ENCODE measurements around the gene FHAD1.

FHAD1 gene

GRCh38 chr1:15435239-15436077 lies 188.4 kb downstream of the FHAD1 start:
- Histone ChIP-seq H3K9ac (no peak overlapping the region), H3K4me3 (ENCODE audit: low read depth, low read length) (no peak overlapping the region), H3K27me3 (ENCODE audit: control insufficient read depth, insufficient read depth, low read length) (no peaks in the 10 kb centered on the region), H3K27ac (no peak overlapping the region), H3K4me1 (no peaks in the 10 kb centered on the region), H2AFZ (no peak overlapping the region), H3K9me3 (ENCODE audit: control insufficient read depth, low read length) (no peaks in the 10 kb centered on the region), H3K79me2 (no peaks in the 10 kb centered on the region), H3K4me2 (ENCODE audit: low read length) (no peak overlapping the region), H3K36me3 (ENCODE audit: control insufficient read depth, insufficient read depth, low read length) (no peaks in the 10 kb centered on the region)
- TF ChIP-seq CTCF (IDR thresholded peaks at IDR 0.05) = no peak

- TF ChIP-seq CTCF (IDR thresholded peaks at IDR 0.05) = no peak
- H3K9ac ChIP-seq = no peak overlapping the region
Observed at GRCh38 chr1:15436881-15437442, 189.9 kb downstream of the FHAD1 start.

GRCh38 chr1:15439325-15439724 lies 192.3 kb downstream of the FHAD1 start:
- TF ChIP-seq CTCF (IDR thresholded peaks at IDR 0.05) = no peak
- Histone ChIP-seq H3K4me2 (ENCODE audit: low read length) (no peak overlapping the region), H3K9me3 (ENCODE audit: control insufficient read depth, low read length) (no peaks in the 10 kb centered on the region), H3K79me2 (no peaks in the 10 kb centered on the region), H3K36me3 (ENCODE audit: control insufficient read depth, insufficient read depth, low read length) (no peaks in the 10 kb centered on the region), H3K27me3 (ENCODE audit: control insufficient read depth, insufficient read depth, low read length) (no peaks in the 10 kb centered on the region), H3K9ac (no peak overlapping the region), H3K4me1 (no peaks in the 10 kb centered on the region), H3K4me3 (ENCODE audit: low read depth, low read length) (no peak overlapping the region), H2AFZ (no peak overlapping the region), H3K27ac (no peak overlapping the region)

More at GRCh38 chr1:15436881-15437442, 189.9 kb downstream of the FHAD1 start:
- no peaks in the 10 kb centered on the region for H3K9me3 ChIP-seq (ENCODE audit: control insufficient read depth, low read length)
- H3K4me2 ChIP-seq (ENCODE audit: low read length) = no peak overlapping the region
- H2AFZ ChIP-seq = no peak overlapping the region
- no peak overlapping the region for H3K4me3 ChIP-seq (ENCODE audit: low read depth, low read length)
- no peak overlapping the region for H3K27ac ChIP-seq
- H3K4me1 ChIP-seq = no peaks in the 10 kb centered on the region
- no peaks in the 10 kb centered on the region for H3K36me3 ChIP-seq (ENCODE audit: control insufficient read depth, insufficient read depth, low read length)
- no peaks in the 10 kb centered on the region for H3K27me3 ChIP-seq (ENCODE audit: control insufficient read depth, insufficient read depth, low read length)
- H3K79me2 ChIP-seq = no peaks in the 10 kb centered on the region

GRCh38 chr1:15440357-15440756 lies 193.3 kb downstream of the FHAD1 start:
- H3K4me3 ChIP-seq (ENCODE audit: low read depth, low read length) = no peak overlapping the region
- H3K27me3 ChIP-seq (ENCODE audit: control insufficient read depth, insufficient read depth, low read length) = no peaks in the 10 kb centered on the region
- TF ChIP-seq CTCF (IDR thresholded peaks at IDR 0.05) = no peak
- no peaks in the 10 kb centered on the region for H3K79me2 ChIP-seq
- H3K4me2 ChIP-seq (ENCODE audit: low read length) = no peak overlapping the region
- H2AFZ ChIP-seq = no peak overlapping the region
- no peak overlapping the region for H3K27ac ChIP-seq
- H3K4me1 ChIP-seq = no peaks in the 10 kb centered on the region
- H3K9me3 ChIP-seq (ENCODE audit: control insufficient read depth, low read length) = no peaks in the 10 kb centered on the region
- H3K36me3 ChIP-seq (ENCODE audit: control insufficient read depth, insufficient read depth, low read length) = no peaks in the 10 kb centered on the region
- no peak overlapping the region for H3K9ac ChIP-seq

Data from parathyroid adenoma (tissue), 2 donors.